Fibroblast of pulmonary artery (primary cell): ENCODE data around the gene NINJ2.
"Not testable (repeated sequence)": the region's sequence is repeated elsewhere in the genome, so short reads cannot be mapped to it uniquely, and the experiment has no call there.

Experiments
- DNase-seq: peaks from one replicate; pipeline ENCODE4 v3.0.0-alpha.2; 2010; ENCODE audit warnings: low read depth
- H3K4me3 ChIP-seq: replicated peaks from 2 replicates; pipeline ENCODE4 v1.5.1; 2011; ENCODE audit warnings: low read depth, mild to moderate bottlenecking, control low read depth, low read length, moderate library complexity
- TF ChIP-seq, protein P1 (sequence below): IDR thresholded peaks from 2 replicates; pipeline ENCODE4 v1.5.1; 2011; ENCODE audit warnings: mild to moderate bottlenecking, control low read depth, low read length, inconsistent platforms; ENCODE audit errors: missing control alignments

NINJ2 gene

GRCh38 chr12:630656-631632 is 32.3 kb downstream of the NINJ2 start:
- no peak overlapping the region for H3K4me3 ChIP-seq
- TF ChIP-seq, protein P1, sequence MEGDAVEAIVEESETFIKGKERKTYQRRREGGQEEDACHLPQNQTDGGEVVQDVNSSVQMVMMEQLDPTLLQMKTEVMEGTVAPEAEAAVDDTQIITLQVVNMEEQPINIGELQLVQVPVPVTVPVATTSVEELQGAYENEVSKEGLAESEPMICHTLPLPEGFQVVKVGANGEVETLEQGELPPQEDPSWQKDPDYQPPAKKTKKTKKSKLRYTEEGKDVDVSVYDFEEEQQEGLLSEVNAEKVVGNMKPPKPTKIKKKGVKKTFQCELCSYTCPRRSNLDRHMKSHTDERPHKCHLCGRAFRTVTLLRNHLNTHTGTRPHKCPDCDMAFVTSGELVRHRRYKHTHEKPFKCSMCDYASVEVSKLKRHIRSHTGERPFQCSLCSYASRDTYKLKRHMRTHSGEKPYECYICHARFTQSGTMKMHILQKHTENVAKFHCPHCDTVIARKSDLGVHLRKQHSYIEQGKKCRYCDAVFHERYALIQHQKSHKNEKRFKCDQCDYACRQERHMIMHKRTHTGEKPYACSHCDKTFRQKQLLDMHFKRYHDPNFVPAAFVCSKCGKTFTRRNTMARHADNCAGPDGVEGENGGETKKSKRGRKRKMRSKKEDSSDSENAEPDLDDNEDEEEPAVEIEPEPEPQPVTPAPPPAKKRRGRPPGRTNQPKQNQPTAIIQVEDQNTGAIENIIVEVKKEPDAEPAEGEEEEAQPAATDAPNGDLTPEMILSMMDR, result no peak
- no peak for DNase-seq

- H3K4me3 ChIP-seq, DNase-seq: not testable (repeated sequence)
Measured at GRCh38 chr12:628742-629078, 34.5 kb downstream of the NINJ2 start.

- TF ChIP-seq, protein P1, result no peak
- DNase-seq, result no peak
- H3K4me3 ChIP-seq, result no peak overlapping the region
Measured at GRCh38 chr12:627863-628741, 35.1 kb downstream of the NINJ2 start.

DNA sequence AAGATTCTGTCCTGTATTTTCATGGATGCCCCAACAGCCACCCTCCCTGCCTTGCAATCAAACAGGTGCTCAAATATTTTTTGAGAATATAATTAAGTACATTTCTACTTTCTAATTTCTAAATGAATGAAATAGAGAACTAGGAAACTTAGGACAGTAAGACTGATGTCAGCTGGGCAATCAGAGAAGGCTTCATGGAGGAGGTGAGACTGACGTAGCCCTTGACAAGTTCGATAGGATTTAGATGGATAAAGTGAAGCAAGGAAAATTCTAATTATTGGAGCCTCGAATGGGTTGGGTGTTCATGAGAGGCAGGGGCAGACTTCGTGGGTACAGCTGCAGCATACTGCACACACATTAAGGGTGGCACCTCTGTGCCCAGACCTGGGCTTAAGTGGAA is 36.0 kb downstream of the NINJ2 start:
- TF ChIP-seq, protein P1, result no peak
- H3K4me3 ChIP-seq, result no peak overlapping the region
- DNase-seq, result no peak

DNA sequence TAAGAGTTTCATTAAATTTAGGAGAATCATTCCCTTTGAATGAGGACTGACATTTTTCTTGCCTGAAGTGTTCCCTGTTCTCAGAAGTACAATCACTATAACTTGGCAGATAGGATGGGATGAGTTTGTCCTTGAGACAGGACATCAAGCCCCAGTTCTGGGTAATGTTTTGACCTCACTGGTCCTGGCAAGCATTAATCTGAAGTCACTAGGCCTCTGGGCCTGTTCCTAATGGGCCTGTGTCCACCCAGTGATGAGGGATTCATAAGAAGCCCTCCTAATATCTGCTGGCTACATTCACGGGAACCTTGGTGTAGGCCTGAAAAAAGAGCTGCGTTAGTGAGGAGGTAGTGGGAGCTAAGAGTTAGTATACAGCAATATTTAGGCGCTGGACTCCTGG is 37.2 kb downstream of the NINJ2 start:
- DNase-seq, result no peak
- TF ChIP-seq, protein P1, result no peak
- no peak overlapping the region for H3K4me3 ChIP-seq

DNA sequence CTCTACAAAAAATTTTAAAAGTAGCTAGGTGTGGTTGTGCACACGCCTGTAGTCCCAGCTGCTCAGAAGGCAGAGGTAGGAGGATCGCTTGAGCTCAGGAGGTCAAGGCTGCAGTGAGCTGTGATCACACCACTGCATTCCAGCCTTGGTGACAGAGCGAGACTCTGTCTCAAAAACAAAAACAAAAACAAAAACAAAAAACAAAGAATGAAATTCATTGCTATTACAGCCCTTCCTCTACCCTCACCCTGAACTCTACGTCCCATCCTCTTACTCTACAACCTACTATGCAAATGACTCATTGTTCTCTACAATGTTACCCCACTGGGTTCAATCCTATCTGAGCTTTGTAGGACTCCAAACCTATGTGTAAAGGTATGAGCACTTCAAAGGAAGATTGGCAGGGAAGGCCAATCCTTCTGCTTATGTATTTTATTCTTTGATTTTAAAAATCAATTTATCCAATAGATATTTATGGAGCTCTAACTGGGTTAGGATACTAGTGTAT is 39.3 kb downstream of the NINJ2 start:
- DNase-seq, result no peak
- no peak overlapping the region for H3K4me3 ChIP-seq
- TF ChIP-seq, protein P1, result no peak

DNA sequence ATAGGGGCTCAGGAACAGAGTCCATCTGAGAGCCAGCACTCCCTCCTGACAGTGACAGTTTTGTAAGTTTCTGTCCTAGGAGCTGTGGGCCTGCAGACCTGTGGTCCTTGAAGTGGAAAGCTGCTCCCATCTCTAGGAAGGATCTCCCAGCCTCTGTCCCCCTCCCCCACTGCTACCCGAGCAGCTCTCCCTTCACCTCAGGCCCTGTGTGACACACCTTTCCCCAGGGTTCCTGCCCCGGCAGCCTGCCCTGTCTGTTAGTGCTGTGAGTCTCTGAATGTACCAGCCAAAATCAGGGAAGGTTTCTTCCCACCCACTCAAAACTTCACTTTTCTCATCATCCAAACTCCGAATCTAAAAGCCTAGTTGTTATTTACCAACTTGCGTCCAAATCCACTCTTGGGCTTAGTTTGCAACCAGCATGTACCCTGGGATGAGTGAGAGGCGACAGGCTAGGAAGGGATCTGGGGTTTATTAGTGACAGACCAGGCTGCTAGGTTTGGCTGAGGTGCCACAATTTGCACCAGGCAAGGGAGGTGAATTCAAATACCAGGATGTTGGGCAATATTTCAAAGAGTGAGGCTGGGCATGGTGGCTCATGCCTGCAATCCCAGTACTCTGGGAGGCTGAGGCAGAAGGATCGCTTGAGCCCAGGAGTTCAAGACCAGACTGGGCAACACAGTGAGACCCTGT is 39.9 kb downstream of the NINJ2 start:
- TF ChIP-seq, protein P1, result no peak

More for the DNA sequence above, 39.9 kb downstream of the NINJ2 start:
- DNase-seq, result no peak
- H3K4me3 ChIP-seq, result no peak overlapping the region
